GM19468 (cell line): ENCODE measurements around the gene PHC3.
"Not testable (repeated sequence)": the region's sequence is repeated elsewhere in the genome, so short reads cannot be mapped to it uniquely, and the experiment has no call there.

Source experiments
- ATAC-seq: cut with Tn5 transposase; IDR thresholded peaks from one replicate; pipeline ENCODE4 v1.9.1; 2021; ENCODE audit warnings: mild to moderate bottlenecking, moderate library complexity, moderate number of reproducible peaks; ENCODE audit not compliant: unreplicated experiment; ENCODE audit errors: extremely low read depth

The PHC3 gene, protein sequence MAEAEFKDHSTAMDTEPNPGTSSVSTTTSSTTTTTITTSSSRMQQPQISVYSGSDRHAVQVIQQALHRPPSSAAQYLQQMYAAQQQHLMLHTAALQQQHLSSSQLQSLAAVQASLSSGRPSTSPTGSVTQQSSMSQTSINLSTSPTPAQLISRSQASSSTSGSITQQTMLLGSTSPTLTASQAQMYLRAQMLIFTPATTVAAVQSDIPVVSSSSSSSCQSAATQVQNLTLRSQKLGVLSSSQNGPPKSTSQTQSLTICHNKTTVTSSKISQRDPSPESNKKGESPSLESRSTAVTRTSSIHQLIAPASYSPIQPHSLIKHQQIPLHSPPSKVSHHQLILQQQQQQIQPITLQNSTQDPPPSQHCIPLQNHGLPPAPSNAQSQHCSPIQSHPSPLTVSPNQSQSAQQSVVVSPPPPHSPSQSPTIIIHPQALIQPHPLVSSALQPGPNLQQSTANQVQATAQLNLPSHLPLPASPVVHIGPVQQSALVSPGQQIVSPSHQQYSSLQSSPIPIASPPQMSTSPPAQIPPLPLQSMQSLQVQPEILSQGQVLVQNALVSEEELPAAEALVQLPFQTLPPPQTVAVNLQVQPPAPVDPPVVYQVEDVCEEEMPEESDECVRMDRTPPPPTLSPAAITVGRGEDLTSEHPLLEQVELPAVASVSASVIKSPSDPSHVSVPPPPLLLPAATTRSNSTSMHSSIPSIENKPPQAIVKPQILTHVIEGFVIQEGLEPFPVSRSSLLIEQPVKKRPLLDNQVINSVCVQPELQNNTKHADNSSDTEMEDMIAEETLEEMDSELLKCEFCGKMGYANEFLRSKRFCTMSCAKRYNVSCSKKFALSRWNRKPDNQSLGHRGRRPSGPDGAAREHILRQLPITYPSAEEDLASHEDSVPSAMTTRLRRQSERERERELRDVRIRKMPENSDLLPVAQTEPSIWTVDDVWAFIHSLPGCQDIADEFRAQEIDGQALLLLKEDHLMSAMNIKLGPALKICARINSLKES

DNA sequence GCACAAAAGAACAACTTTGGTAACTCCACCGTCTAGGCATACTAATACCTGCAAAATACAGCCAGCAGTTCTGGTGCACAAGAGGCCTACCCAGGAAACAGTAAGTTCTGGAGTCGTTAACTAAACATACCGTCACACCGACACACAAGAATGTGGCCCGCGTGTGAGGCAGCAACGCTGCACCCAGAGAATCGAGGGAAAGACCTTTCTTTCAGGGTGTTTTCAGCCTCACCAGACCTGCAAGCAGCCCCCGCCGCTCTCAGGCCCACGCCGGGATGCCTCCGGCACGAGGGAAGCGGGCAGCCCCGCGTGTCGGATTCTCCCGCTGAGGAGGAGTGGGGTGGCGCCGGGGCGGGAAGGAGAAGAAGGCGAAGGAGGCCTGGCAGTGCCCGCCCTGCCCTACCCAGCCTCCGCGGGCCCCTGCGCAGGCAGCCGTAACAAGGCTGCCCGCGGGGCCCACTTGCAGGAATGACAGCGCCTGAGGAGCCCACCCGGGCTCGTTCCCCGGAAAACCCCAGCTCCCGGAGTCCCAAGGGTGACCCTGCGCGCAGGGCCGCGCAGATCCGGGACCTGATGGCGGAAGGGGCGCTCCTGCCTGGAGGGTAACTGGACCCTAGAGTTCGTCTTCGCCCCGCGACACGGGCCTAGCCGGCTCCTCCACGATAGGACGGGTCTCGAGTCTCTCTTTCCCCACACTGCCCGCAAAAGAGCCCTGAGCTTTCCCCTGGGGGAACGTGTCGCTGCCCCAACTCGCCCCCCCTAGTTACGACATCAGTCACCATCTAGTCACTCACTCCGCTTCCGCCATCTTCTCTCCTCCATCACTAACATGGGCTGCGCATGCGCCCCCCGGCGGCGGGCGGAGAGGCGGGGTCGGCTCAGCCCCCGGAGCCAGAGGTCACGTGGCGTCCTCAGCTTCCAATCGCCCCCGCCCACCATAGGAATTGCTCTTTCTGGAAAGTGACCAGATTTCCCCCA lies at the start of gene PHC3:
Gene PHC3, minus strand, starts transcription at position 826 of the 978 bp plus-strand sequence. Its CDS starts 18 bp downstream, at position 808.
- peak; percentile 72 for ATAC-seq

DNA sequence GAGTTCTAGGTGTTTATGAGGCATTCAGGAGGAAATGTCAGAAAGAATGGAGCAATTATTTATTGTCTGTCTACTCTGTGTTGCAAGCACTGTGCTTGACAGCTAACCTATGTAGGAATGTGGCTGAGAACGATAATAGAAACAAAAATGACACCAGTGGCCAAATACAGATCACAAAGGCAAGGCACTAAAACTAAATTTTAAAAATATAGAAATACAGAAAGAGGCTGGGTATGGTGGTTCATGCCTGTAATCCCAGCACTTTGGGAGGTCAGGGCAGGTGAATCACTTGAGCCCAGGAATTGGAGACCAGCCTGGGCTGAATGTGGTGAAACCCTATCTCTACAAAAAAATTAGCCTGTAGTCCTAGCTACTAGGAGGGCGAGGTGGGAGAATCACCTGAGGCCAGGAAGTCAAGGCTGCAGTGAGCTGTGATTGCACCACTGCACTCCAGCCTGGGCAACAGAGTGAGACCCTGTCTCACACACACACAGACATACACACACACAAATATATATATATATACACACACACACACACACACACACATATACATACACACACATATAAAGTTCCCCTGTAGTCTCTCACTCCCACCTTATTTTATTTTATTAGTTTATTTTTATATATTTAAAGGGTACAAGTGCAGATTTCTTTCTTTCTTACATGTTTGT lies 46.7 kb upstream of the PHC3 start:
- ATAC-seq, result no peak

DNA sequence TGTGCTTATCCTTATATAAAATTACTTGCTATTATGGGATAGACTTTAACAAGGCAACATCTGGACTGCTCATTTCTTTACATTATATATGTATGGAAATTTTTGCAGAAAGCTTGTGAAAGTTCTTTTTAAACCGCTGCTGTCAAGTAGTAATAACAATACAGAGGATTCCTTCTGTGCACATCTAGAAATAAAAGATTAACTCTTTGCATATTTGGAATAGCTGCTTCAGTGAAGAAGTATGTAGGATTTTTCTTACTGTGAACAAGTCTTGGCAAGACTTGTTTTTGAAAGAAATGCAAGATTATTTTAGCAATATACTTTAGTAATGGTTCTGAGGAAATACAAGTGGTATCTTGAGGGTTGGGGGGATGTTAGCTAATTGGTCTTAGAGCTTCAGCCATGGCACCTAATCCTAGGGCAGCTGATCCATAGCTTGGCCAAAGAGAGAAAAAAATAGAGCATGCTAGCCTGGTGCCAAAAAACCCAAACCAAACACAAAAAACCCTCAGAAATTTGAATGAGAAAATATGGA lies 45.0 kb upstream of the PHC3 start:
- no peak for ATAC-seq

- no peak for ATAC-seq
These were observed 43.6 kb upstream of the PHC3 start for GRCh38 chr3:170225166-170225565.

DNA sequence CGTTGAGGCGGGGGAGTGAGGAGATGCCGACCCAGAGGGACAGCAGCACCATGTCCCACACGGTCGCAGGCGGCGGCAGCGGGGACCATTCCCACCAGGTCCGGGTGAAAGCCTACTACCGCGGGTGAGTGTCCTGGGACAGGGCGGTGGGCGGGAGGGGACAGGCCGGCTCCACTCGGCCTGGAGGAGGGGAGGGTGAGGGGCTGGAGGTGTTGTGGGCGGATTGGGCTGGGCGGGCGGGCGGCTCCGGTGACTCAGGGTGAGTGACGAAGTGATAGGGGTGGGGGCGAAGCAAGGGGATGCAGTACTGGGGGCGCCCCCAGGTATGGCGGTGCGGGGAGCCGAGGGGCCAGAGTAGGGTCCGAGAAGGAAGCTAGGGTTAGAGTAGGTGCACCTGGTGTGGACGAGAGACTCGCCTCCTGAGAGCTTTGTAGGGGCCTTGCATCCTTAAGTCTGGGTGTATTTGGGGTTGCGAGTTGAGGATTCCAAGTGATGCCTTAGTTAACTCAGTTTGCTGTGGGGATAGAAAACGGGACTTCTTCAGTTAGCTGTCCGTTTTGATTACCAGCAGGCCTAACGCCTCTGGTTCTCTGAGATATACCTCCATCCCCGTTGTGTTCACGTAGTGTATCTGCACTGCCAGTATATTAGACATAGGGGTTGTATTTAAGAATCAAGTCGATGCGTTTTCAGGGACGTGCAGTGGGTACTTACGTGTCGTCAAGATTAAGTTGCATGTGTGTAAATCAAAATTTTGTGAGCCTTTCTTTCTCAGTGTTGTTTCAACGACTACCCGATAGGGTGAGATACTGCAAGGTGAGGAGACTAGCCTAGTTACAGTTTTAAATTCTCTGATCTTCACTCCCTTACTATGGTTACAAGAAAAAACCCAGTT lies 41.4 kb upstream of the PHC3 start:
- ATAC-seq, result no peak

DNA sequence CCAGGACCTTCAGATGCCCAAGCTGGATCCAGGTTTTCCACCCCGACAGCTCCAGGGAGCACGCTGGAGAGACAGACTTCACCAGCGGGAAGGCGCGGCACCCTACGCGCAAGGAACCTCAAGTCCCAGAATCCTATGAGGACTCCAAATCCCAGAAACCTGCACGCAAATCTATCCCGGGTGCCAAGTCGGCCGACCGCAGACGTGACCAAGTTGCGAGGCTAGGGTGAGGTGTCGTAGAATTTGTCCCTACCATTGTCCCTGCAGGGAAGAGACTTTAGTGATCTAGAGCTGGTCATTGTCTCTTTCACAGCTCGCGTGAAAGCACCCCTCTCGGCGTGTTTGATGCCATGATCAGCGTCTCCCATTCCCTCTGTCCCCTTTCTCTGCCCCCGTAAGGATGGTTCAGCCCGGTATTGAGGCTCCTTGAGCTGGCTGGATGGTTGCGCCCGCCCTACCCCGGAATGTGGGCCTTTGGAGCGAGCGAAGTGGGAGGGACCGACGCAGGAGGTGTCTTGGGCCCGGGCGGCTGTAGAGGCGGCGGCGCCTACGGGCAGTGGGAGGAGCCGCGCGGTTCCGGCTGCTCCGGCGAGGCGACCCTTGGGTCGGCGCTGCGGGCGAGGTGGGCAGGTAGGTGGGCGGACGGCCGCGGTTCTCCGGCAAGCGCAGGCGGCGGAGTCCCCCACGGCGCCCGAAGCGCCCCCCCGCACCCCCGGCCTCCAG lies 40.6 kb upstream of the PHC3 start, which contains the start of gene PRKCI:
Gene PRKCI, plus strand, starts transcription at position 501 of the 723 bp plus-strand sequence. CDS start 246 bp downstream, outside the sequence.
- peak; percentile 90 for ATAC-seq

DNA sequence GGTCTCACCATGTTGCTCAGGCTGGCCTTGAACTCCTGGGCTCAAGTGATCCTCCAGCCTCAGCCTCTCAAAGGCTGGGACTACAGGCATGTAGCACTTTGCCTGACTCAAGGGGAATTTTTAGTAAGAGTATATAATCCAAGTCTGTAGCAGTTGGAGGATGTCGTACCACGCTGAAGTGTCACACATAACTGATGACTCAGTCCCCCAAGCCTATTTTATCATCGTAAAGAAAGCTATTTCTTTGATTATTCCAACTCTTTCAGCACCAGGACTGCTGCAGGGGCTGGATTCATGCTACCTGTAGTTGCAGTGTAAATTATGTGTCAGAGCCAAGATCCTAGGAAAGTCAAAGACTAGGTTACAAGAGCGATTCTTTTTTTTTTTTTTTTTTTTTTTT lies 39.3 kb upstream of the PHC3 start:
- no peak for ATAC-seq

DNA sequence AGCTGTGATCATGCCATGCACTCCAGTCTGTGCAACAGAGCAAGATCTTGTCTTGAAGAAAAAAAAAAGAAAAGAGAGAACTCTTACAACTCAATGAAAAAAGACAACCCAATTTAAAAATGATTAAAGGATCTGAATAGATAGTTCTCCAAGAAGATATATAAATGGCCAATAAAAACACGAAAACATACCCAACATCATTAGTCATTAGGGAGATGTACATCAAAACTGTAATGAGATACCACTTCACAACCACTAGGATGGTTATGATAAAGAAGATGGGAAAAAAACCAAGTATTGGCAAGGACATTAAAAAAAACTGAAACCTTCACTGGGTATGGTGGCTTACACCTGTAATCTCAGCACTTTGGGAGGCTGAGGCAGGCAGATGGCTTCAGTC lies 38.3 kb upstream of the PHC3 start:
- ATAC-seq, result no peak

- no peak for ATAC-seq
These were observed 30.1 kb upstream of the PHC3 start for GRCh38 chr3:170211668-170212067.

DNA sequence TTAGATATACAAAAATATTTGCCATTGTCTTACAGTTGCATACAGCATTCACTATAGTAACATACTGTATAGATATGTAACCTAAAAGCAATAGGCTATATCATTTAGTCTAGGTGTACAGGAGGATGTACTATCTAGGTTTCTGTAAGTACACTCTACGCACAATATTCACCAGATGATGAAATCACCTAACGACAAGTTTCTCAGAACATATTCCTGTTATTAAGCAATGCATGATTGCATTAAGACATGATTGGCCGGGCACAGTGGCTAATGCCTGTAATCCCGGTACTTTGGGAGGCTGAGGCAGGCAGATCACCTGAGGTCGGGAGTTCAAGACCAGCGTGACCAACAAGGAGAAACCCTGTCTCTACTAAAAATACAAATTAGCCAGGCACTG lies 26.2 kb upstream of the PHC3 start:
- ATAC-seq, result no peak

- not testable (repeated sequence) for ATAC-seq
These were observed 24.7 kb upstream of the PHC3 start for GRCh38 chr3:170206164-170206762.

- ATAC-seq, result peak; percentile 48
These were observed 23.8 kb upstream of the PHC3 start for GRCh38 chr3:170205302-170205701.

DNA sequence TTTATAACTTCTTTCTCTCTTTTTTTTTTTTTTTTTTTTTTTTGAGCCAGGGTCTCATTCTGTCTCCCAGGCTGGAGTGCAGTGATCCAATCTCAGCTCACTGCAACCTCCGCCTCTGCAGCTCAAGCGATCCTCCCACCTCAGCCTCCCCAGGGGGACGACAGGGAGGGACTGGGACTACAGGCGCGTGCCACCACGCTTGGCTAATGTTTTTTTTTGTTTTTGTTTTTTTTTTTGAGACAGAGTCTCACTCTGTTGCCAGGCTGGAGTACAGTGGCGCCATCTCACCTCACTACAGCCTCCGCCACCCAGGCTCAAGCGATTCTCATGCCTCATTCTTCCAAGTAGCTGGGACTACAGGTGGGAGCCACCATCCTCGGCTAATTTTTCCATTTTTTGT lies 23.0 kb upstream of the PHC3 start:
- ATAC-seq, result no peak

DNA sequence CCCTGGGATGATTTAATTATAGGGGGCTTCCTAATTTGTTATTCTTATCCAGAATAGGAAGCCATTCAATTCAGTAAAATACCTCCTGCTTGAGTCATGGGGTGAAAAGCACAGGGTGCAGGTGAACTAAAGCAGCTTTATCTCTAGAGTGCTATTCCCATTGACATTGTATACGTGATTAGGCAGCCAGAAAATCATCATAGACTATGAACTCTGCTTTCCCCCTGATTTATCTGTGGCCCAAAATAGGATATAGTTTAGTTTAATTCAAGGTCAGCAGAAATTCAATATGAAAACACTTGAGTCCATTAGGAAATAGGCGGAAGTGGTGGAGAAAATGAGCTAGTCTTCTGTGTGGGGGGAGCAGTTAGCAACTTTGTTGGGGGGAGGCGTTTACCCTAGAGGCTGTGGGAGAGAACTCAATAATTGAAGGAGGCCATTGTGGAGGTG lies 22.5 kb upstream of the PHC3 start:
- ATAC-seq, result no peak

GRCh38 chr3:170203457-170203856 lies 21.9 kb upstream of the PHC3 start:
- no peak for ATAC-seq

DNA sequence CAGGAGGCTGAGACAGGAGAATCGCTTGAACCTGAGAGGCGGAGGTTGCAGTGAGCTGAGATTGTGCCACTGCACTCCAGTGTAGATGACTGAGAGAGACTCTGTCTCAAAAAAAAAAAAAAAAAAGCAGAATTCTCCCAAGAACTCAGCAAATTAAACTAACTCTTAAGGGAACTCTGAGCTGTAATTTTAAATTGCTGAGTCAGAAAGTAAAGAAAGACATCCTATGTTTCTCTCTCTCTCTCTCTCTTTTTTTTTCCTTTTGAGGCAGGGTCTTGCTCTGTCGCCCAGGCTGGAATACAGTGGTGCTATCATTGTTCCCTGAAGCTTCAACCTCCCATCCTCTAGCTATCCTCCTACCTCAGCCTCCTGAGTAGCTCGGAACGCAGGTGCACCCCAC lies 20.0 kb upstream of the PHC3 start:
- no peak for ATAC-seq

GRCh38 chr3:170200987-170201386 lies 19.5 kb upstream of the PHC3 start:
- ATAC-seq, result no peak
